GM23338 (cell line): ENCODE results near the gene CTBP2. TPM values are rescaled to one million over a fixed set of nuclear protein-coding genes. Genes with fewer than 3 reads are reported as not detected.

Source experiments
- ATAC-seq: fragments of 200-7000 bp; cut with Tn5 transposase; 3 replicates; pipeline ENCODE4 v1.9.1; 2020
- DNase-seq: peaks from one replicate; pipeline ENCODE4 v3.0.0-alpha.2; 2015; ENCODE audit warnings: low spot score
- H2AFZ ChIP-seq: fragments of 200-600 bp; sonication (generic); 2 replicates; pipeline ENCODE4 v1.8.0; 2016; ENCODE audit warnings: antibody characterized with exemption, mild to moderate bottlenecking, moderate library complexity
- H3F3A ChIP-seq: fragments of 200-600 bp; sonication (generic); replicated peaks from 2 replicates; pipeline ENCODE4 v1.8.0; 2017; ENCODE audit warnings: antibody characterized with exemption, mixed run types, low read depth
- H3K27ac ChIP-seq: fragments of 200-600 bp; sonication (generic); 2 replicates; pipeline ENCODE4 v1.6.1; 2016; ENCODE audit warnings: low read depth
- H3K27me3 ChIP-seq: fragments of 200-600 bp; sonication (generic); 2 replicates; pipeline ENCODE4 v1.8.0; 2016; ENCODE audit warnings: mild to moderate bottlenecking, mixed run types, moderate library complexity; ENCODE audit not compliant: insufficient read depth
- H3K36me3 ChIP-seq: fragments of 200-600 bp; sonication (generic); 2 replicates; pipeline ENCODE4 v1.8.0; 2016; ENCODE audit warnings: mild to moderate bottlenecking; ENCODE audit not compliant: insufficient read depth
- H3K4me1 ChIP-seq: fragments of 200-600 bp; sonication (generic); 2 replicates; pipeline ENCODE4 v1.8.0; 2016; ENCODE audit warnings: mild to moderate bottlenecking, moderate library complexity; ENCODE audit not compliant: insufficient read depth
- H3K4me2 ChIP-seq: fragments of 200-600 bp; sonication (generic); 2 replicates; pipeline ENCODE4 v1.7.1; 2017; ENCODE audit warnings: mixed run types
- H3K4me3 ChIP-seq: fragments of 200-600 bp; sonication (generic); 2 replicates; pipeline ENCODE4 v1.6.1; 2016; ENCODE audit warnings: mixed run types
- H3K79me2 ChIP-seq: fragments of 200-600 bp; sonication (generic); replicated peaks from 2 replicates; pipeline ENCODE4 v1.8.0; 2017; ENCODE audit warnings: mild to moderate bottlenecking; ENCODE audit not compliant: insufficient read depth
- H3K9me2 ChIP-seq: fragments of 200-600 bp; sonication (generic); 2 replicates; pipeline ENCODE4 v1.8.0; 2017; ENCODE audit not compliant: insufficient read depth
- H4K20me1 ChIP-seq: fragments of 200-600 bp; sonication (generic); replicated peaks from 2 replicates; pipeline ENCODE4 v1.8.0; 2017; ENCODE audit warnings: mild to moderate bottlenecking; ENCODE audit not compliant: insufficient read depth
- H3K27ac Mint-ChIP-seq: 2 replicates; pipeline ENCODE4 v1.8.0; 2020; ENCODE audit warnings: inconsistent platforms, mild to moderate bottlenecking, moderate library complexity, mixed read lengths
- H3K27me3 Mint-ChIP-seq: 3 replicates; pipeline ENCODE4 v1.8.0; 2022; ENCODE audit warnings: low read depth, mild to moderate bottlenecking, moderate library complexity, mixed read lengths, inconsistent platforms; ENCODE audit not compliant: insufficient read depth, poor library complexity
- H3K36me3 Mint-ChIP-seq: 3 replicates; pipeline ENCODE4 v1.8.0; 2021; ENCODE audit warnings: low read depth, mild to moderate bottlenecking, inconsistent platforms, moderate library complexity, mixed read lengths
- H3K4me1 Mint-ChIP-seq: 3 replicates; pipeline ENCODE4 v1.8.0; 2020; ENCODE audit warnings: mild to moderate bottlenecking, inconsistent platforms, mixed read lengths
- H3K4me3 Mint-ChIP-seq: 3 replicates; pipeline ENCODE4 v1.8.0; 2021; ENCODE audit warnings: moderate library complexity, mild to moderate bottlenecking, inconsistent platforms, mixed read lengths
- H3K9me3 Mint-ChIP-seq: 3 replicates; pipeline ENCODE4 v1.8.0; 2020; ENCODE audit warnings: moderate library complexity, mild to moderate bottlenecking, inconsistent platforms, mixed read lengths
- CREB1 ChIP-seq: fragments of 250-450 bp; sonication (Bioruptor Pico); IDR thresholded peaks from 2 replicates; pipeline ENCODE4 v1.5.0; 2020; ENCODE audit warnings: low read depth, mild to moderate bottlenecking, moderate library complexity
- EZH2 ChIP-seq: fragments of 200-600 bp; sonication (generic); IDR thresholded peaks from one replicate; pipeline ENCODE4 v1.8.0; 2017; ENCODE audit warnings: antibody characterized with exemption, mild to moderate bottlenecking, low read depth; ENCODE audit not compliant: unreplicated experiment
- EZH2phosphoT487 ChIP-seq: fragments of 200-600 bp; sonication (generic); IDR thresholded peaks from one replicate; pipeline ENCODE4 v1.8.1; 2018; ENCODE audit warnings: antibody characterized with exemption; ENCODE audit not compliant: unreplicated experiment
- JUNB ChIP-seq: IDR thresholded peaks from one replicate; pipeline ENCODE4 v1.6.1; 2016; ENCODE audit warnings: antibody characterized with exemption; ENCODE audit not compliant: unreplicated experiment
- NANOG ChIP-seq: IDR thresholded peaks from 2 replicates; pipeline ENCODE4 v1.6.1; 2016; ENCODE audit warnings: antibody characterized with exemption, borderline replicate concordance
- POLR2AphosphoS5 ChIP-seq: IDR thresholded peaks from 2 replicates; pipeline ENCODE4 v1.6.1; 2016; ENCODE audit warnings: antibody characterized with exemption, low read depth
- STAT1 ChIP-seq: IDR thresholded peaks from one replicate; pipeline ENCODE4 v1.6.1; 2016; ENCODE audit warnings: antibody characterized with exemption; ENCODE audit not compliant: unreplicated experiment
- ZNF114 ChIP-seq: fragments of 250-450 bp; sonication (Bioruptor Pico); IDR thresholded peaks from 2 replicates; pipeline ENCODE4 v1.5.0; 2020; ENCODE audit warnings: mild to moderate bottlenecking, moderate library complexity
- ZNF331 ChIP-seq: fragments of 250-450 bp; sonication (Bioruptor Pico); IDR thresholded peaks from 2 replicates; pipeline ENCODE4 v1.5.0; 2020; ENCODE audit warnings: low read depth, mild to moderate bottlenecking, moderate library complexity
- polyA plus RNA-seq: library from polyadenylated mRNA; unstranded; fragments of >200 nt; fragmentation: Nextera tagmentation; extraction: Ambion mirVana; gene quantifications from 2 replicates; pipeline ENCODE4 v1.2.1, GENCODE V29; 2016
- total RNA-seq: library from RNA; depleted of rRNA; stranded (reverse); fragments of >200 nt; shearing (Covaris generic); gene quantifications from 2 replicates; pipeline ENCODE4 v1.2.3, GENCODE V29; 2014
- TF ChIP-seq, protein P1 (sequence below): IDR thresholded peaks from one replicate; pipeline ENCODE4 v1.6.1; 2018; ENCODE audit warnings: antibody characterized with exemption; ENCODE audit not compliant: unreplicated experiment
- TF ChIP-seq, protein P2 (sequence below), 2 experiments: fragments of 200-600 bp in 1 of 2; sonication (generic) in 1 of 2; conservative IDR thresholded peaks; 2 replicates each; pipeline versions ENCODE4 v1.5.1 to v1.6.1; 2016 to 2017; ENCODE audit warnings: antibody characterized with exemption in 2 of 2, low read depth in 2 of 2, mild to moderate bottlenecking in 2 of 2, moderate library complexity in 1 of 2
- TF ChIP-seq, protein P3 (sequence below): IDR thresholded peaks from 2 replicates; pipeline ENCODE4 v1.6.1; 2016; ENCODE audit warnings: antibody characterized with exemption
- TF ChIP-seq, protein P4 (sequence below): fragments of 250-450 bp; sonication (Bioruptor Pico); IDR thresholded peaks from 2 replicates; pipeline ENCODE4 v1.5.0; 2020; ENCODE audit warnings: mild to moderate bottlenecking, moderate library complexity

CTBP2 gene
- total and polyA plus RNA-seq, 2 experiments from 2014 or later, result 133 to 265 TPM

DNA sequence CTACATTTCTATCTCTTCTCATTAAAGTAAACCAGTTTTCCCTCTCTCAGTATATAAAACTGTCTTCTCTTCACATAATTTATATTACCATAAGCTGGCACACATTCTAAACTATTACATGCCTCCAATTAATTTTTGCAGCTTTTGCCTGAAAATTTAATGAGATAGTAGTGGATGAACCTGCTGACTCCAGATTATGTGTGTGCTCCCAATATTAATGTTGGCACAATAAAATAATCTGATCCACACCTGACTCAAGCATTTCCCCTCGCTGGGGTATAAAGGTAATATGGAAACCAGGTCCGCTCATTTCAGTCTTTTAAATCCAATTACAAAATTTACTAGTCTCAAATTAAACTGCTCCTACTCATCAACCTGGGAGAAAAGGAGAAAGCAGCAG, 63.4 kb downstream of the CTBP2 start:
- Mint-ChIP-seq H3K27ac (0 out of 2 replicates have a peak overlapping the region, but pooled peaks have one; percentile 15), H3K9me3 (no peaks in the 10 kb centered on the region), H3K4me1 (peaks cover 96% of the 10 kb centered on the region), H3K36me3 (peaks cover 65% of the 10 kb centered on the region), H3K4me3 (no peak overlapping the region), H3K27me3 (peaks cover 28% of the 10 kb centered on the region)
- H4K20me1 ChIP-seq, result peaks cover 92% of the 10 kb centered on the region
- H3K4me1 ChIP-seq, result peaks cover 76% of the 10 kb centered on the region
- H3K4me2 ChIP-seq, result 0 out of 2 replicates have a peak overlapping the region, but pooled peaks have one; percentile 6
- ATAC-seq (no peak), DNase-seq (no peak)
- H3K27me3 ChIP-seq, result no peaks in the 10 kb centered on the region
- no peaks in the 10 kb centered on the region for H3K9me2 ChIP-seq
- H3K36me3 ChIP-seq, result 0 out of 2 replicates have a peak, but pooled peaks cover 5% of the 10 kb centered on the region
- TF ChIP-seq ZNF114 (CRISPR knock-in tag) (no peak), POLR2AphosphoS5 (no peak), ZNF331 (CRISPR knock-in tag) (no peak), STAT1 (no peak), CREB1 (CRISPR knock-in tag) (no peak), JUNB (no peak), EZH2 (no peak), EZH2phosphoT487 (no peak), NANOG (no peak)
- TF ChIP-seq, protein P1, sequence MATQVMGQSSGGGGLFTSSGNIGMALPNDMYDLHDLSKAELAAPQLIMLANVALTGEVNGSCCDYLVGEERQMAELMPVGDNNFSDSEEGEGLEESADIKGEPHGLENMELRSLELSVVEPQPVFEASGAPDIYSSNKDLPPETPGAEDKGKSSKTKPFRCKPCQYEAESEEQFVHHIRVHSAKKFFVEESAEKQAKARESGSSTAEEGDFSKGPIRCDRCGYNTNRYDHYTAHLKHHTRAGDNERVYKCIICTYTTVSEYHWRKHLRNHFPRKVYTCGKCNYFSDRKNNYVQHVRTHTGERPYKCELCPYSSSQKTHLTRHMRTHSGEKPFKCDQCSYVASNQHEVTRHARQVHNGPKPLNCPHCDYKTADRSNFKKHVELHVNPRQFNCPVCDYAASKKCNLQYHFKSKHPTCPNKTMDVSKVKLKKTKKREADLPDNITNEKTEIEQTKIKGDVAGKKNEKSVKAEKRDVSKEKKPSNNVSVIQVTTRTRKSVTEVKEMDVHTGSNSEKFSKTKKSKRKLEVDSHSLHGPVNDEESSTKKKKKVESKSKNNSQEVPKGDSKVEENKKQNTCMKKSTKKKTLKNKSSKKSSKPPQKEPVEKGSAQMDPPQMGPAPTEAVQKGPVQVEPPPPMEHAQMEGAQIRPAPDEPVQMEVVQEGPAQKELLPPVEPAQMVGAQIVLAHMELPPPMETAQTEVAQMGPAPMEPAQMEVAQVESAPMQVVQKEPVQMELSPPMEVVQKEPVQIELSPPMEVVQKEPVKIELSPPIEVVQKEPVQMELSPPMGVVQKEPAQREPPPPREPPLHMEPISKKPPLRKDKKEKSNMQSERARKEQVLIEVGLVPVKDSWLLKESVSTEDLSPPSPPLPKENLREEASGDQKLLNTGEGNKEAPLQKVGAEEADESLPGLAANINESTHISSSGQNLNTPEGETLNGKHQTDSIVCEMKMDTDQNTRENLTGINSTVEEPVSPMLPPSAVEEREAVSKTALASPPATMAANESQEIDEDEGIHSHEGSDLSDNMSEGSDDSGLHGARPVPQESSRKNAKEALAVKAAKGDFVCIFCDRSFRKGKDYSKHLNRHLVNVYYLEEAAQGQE, result no peak
- TF ChIP-seq, protein P2, sequence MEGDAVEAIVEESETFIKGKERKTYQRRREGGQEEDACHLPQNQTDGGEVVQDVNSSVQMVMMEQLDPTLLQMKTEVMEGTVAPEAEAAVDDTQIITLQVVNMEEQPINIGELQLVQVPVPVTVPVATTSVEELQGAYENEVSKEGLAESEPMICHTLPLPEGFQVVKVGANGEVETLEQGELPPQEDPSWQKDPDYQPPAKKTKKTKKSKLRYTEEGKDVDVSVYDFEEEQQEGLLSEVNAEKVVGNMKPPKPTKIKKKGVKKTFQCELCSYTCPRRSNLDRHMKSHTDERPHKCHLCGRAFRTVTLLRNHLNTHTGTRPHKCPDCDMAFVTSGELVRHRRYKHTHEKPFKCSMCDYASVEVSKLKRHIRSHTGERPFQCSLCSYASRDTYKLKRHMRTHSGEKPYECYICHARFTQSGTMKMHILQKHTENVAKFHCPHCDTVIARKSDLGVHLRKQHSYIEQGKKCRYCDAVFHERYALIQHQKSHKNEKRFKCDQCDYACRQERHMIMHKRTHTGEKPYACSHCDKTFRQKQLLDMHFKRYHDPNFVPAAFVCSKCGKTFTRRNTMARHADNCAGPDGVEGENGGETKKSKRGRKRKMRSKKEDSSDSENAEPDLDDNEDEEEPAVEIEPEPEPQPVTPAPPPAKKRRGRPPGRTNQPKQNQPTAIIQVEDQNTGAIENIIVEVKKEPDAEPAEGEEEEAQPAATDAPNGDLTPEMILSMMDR (conservative IDR thresholded peaks at IDR 0.05; ENCODE audit: low read depth in 2 of 2), result no peak
- TF ChIP-seq, protein P3, sequence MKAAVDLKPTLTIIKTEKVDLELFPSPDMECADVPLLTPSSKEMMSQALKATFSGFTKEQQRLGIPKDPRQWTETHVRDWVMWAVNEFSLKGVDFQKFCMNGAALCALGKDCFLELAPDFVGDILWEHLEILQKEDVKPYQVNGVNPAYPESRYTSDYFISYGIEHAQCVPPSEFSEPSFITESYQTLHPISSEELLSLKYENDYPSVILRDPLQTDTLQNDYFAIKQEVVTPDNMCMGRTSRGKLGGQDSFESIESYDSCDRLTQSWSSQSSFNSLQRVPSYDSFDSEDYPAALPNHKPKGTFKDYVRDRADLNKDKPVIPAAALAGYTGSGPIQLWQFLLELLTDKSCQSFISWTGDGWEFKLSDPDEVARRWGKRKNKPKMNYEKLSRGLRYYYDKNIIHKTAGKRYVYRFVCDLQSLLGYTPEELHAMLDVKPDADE, result no peak
- TF ChIP-seq, protein P4, sequence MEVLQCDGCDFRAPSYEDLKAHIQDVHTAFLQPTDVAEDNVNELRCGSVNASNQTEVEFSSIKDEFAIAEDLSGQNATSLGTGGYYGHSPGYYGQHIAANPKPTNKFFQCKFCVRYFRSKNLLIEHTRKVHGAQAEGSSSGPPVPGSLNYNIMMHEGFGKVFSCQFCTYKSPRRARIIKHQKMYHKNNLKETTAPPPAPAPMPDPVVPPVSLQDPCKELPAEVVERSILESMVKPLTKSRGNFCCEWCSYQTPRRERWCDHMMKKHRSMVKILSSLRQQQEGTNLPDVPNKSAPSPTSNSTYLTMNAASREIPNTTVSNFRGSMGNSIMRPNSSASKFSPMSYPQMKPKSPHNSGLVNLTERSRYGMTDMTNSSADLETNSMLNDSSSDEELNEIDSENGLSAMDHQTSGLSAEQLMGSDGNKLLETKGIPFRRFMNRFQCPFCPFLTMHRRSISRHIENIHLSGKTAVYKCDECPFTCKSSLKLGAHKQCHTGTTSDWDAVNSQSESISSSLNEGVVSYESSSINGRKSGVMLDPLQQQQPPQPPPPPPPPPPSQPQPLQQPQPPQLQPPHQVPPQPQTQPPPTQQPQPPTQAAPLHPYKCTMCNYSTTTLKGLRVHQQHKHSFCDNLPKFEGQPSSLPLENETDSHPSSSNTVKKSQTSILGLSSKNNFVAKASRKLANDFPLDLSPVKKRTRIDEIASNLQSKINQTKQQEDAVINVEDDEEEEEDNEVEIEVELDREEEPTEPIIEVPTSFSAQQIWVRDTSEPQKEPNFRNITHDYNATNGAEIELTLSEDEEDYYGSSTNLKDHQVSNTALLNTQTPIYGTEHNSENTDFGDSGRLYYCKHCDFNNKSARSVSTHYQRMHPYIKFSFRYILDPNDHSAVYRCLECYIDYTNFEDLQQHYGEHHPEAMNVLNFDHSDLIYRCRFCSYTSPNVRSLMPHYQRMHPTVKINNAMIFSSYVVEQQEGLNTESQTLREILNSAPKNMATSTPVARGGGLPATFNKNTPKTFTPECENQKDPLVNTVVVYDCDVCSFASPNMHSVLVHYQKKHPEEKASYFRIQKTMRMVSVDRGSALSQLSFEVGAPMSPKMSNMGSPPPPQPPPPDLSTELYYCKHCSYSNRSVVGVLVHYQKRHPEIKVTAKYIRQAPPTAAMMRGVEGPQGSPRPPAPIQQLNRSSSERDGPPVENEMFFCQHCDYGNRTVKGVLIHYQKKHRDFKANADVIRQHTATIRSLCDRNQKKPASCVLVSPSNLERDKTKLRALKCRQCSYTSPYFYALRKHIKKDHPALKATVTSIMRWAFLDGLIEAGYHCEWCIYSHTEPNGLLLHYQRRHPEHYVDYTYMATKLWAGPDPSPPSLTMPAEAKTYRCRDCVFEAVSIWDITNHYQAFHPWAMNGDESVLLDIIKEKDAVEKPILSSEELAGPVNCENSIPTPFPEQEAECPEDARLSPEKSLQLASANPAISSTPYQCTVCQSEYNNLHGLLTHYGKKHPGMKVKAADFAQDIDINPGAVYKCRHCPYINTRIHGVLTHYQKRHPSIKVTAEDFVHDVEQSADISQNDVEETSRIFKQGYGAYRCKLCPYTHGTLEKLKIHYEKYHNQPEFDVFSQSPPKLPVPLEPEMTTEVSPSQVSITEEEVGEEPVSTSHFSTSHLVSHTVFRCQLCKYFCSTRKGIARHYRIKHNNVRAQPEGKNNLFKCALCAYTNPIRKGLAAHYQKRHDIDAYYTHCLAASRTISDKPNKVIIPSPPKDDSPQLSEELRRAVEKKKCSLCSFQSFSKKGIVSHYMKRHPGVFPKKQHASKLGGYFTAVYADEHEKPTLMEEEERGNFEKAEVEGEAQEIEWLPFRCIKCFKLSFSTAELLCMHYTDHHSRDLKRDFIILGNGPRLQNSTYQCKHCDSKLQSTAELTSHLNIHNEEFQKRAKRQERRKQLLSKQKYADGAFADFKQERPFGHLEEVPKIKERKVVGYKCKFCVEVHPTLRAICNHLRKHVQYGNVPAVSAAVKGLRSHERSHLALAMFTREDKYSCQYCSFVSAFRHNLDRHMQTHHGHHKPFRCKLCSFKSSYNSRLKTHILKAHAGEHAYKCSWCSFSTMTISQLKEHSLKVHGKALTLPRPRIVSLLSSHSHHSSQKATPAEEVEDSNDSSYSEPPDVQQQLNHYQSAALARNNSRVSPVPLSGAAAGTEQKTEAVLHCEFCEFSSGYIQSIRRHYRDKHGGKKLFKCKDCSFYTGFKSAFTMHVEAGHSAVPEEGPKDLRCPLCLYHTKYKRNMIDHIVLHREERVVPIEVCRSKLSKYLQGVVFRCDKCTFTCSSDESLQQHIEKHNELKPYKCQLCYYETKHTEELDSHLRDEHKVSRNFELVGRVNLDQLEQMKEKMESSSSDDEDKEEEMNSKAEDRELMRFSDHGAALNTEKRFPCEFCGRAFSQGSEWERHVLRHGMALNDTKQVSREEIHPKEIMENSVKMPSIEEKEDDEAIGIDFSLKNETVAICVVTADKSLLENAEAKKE, result no peak
- H2AFZ ChIP-seq, result no peak overlapping the region
- no peak overlapping the region for H3K4me3 ChIP-seq
- peaks cover 5% of the 10 kb centered on the region; the same call in 1 of the 2 replicates for H3F3A ChIP-seq
- peaks cover 100% of the 10 kb centered on the region for H3K79me2 ChIP-seq
- H3K27ac ChIP-seq, result no peak overlapping the region
